Measurements from ENCODE around the gene CDH11.

GRCh38 chr16:65116216-65116615 is 5.6 kb downstream of the CDH11 start:
- TF ChIP-seq, protein P1, sequence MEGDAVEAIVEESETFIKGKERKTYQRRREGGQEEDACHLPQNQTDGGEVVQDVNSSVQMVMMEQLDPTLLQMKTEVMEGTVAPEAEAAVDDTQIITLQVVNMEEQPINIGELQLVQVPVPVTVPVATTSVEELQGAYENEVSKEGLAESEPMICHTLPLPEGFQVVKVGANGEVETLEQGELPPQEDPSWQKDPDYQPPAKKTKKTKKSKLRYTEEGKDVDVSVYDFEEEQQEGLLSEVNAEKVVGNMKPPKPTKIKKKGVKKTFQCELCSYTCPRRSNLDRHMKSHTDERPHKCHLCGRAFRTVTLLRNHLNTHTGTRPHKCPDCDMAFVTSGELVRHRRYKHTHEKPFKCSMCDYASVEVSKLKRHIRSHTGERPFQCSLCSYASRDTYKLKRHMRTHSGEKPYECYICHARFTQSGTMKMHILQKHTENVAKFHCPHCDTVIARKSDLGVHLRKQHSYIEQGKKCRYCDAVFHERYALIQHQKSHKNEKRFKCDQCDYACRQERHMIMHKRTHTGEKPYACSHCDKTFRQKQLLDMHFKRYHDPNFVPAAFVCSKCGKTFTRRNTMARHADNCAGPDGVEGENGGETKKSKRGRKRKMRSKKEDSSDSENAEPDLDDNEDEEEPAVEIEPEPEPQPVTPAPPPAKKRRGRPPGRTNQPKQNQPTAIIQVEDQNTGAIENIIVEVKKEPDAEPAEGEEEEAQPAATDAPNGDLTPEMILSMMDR (conservative IDR thresholded peaks at IDR 0.05; ENCODE audit: low read depth in 2 of 2) = no peak
- TF ChIP-seq ZNF114 (CRISPR knock-in tag; IDR thresholded peaks at IDR 0.05) (no peak), JUNB (IDR thresholded peaks at IDR 0.05; ENCODE audit: unreplicated experiment) (no peak), POLR2AphosphoS5 (IDR thresholded peaks at IDR 0.05; ENCODE audit: low read depth) (no peak)
- TF ChIP-seq, protein P2, sequence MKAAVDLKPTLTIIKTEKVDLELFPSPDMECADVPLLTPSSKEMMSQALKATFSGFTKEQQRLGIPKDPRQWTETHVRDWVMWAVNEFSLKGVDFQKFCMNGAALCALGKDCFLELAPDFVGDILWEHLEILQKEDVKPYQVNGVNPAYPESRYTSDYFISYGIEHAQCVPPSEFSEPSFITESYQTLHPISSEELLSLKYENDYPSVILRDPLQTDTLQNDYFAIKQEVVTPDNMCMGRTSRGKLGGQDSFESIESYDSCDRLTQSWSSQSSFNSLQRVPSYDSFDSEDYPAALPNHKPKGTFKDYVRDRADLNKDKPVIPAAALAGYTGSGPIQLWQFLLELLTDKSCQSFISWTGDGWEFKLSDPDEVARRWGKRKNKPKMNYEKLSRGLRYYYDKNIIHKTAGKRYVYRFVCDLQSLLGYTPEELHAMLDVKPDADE (IDR thresholded peaks at IDR 0.05) = no peak
